ENCODE results near the gene KCNB1. TPM values are rescaled to one million over a fixed set of nuclear protein-coding genes. Genes with fewer than 3 reads are reported as not detected.

Gene KCNB1
- total RNA-seq, 1 donor from 2014 or later: not detected

GRCh38 chr20:49353348-49353747 is 129.1 kb downstream of the KCNB1 start:
- TF ChIP-seq CTCF (IDR thresholded peaks at IDR 0.05): no peak
- H3K27me3 Mint-ChIP-seq: peaks cover 5% of the 10 kb centered on the region
- H3K4me1 Mint-ChIP-seq: no peaks in the 10 kb centered on the region
- H3K36me3 Mint-ChIP-seq (ENCODE audit: low read depth): no peaks in the 10 kb centered on the region
- POLR2A ChIA-PET: no interaction called here
- H3K4me3 Mint-ChIP-seq: no peak overlapping the region
- ATAC-seq (ENCODE audit: low read depth) (no peak), DNase-seq (no peak)
- H3K27ac Mint-ChIP-seq: no peak overlapping the region
- CTCF ChIA-PET: no interaction called here
- intact Hi-C loops (cut with micrococcal nuclease): no loop called here
- no peaks in the 10 kb centered on the region for H3K9me3 Mint-ChIP-seq

- ATAC-seq (ENCODE audit: low read depth) (no peak), DNase-seq (no peak)
- no peak overlapping the region for H3K27ac Mint-ChIP-seq
- no peaks in the 10 kb centered on the region for H3K9me3 Mint-ChIP-seq
- CTCF ChIA-PET: no interaction called here
- POLR2A ChIA-PET: no interaction called here
- intact Hi-C loops (cut with micrococcal nuclease): no loop called here
- no peak for TF ChIP-seq CTCF (IDR thresholded peaks at IDR 0.05)
- H3K4me1 Mint-ChIP-seq: no peaks in the 10 kb centered on the region
- H3K36me3 Mint-ChIP-seq (ENCODE audit: low read depth): no peaks in the 10 kb centered on the region
- H3K4me3 Mint-ChIP-seq: no peak overlapping the region
- H3K27me3 Mint-ChIP-seq: peaks cover 6% of the 10 kb centered on the region
These were observed 129.7 kb downstream of the KCNB1 start for GRCh38 chr20:49352751-49353150.

- ATAC-seq (ENCODE audit: low read depth) (no peak), DNase-seq (no peak)
- peaks cover 10% of the 10 kb centered on the region for H3K27me3 Mint-ChIP-seq
- intact Hi-C loops (cut with micrococcal nuclease): no loop called here
- ChIA-PET POLR2A (no interaction called here), CTCF (no interaction called here)
- no peak for TF ChIP-seq CTCF (IDR thresholded peaks at IDR 0.05)
- H3K4me3 Mint-ChIP-seq: no peak overlapping the region
- no peaks in the 10 kb centered on the region for H3K9me3 Mint-ChIP-seq
- H3K27ac Mint-ChIP-seq: no peak overlapping the region
- H3K36me3 Mint-ChIP-seq (ENCODE audit: low read depth): no peaks in the 10 kb centered on the region
- no peaks in the 10 kb centered on the region for H3K4me1 Mint-ChIP-seq
These were observed 130.7 kb downstream of the KCNB1 start for GRCh38 chr20:49351775-49352174.

GRCh38 chr20:49349694-49350252 is 132.7 kb downstream of the KCNB1 start:
- H3K4me3 Mint-ChIP-seq: no peak overlapping the region
- intact Hi-C loops (cut with micrococcal nuclease): no loop called here
- H3K36me3 Mint-ChIP-seq (ENCODE audit: low read depth): no peaks in the 10 kb centered on the region
- H3K9me3 Mint-ChIP-seq: no peaks in the 10 kb centered on the region
- ChIA-PET POLR2A (no interaction called here), CTCF (no interaction called here)
- H3K27ac Mint-ChIP-seq: no peak overlapping the region
- no peak for DNase-seq
- no peaks in the 10 kb centered on the region for H3K4me1 Mint-ChIP-seq
- no peak for ATAC-seq (ENCODE audit: low read depth)
- no peak for TF ChIP-seq CTCF (IDR thresholded peaks at IDR 0.05)
- peaks cover 16% of the 10 kb centered on the region for H3K27me3 Mint-ChIP-seq

GRCh38 chr20:49349078-49349477 is 133.4 kb downstream of the KCNB1 start:
- POLR2A ChIA-PET: no interaction called here
- Mint-ChIP-seq H3K4me3 (no peak overlapping the region), H3K27ac (no peak overlapping the region), H3K27me3 (peaks cover 16% of the 10 kb centered on the region), H3K36me3 (ENCODE audit: low read depth) (no peaks in the 10 kb centered on the region), H3K9me3 (no peaks in the 10 kb centered on the region), H3K4me1 (no peaks in the 10 kb centered on the region)
- CTCF ChIA-PET: no interaction called here
- intact Hi-C loops (cut with micrococcal nuclease): no loop called here
- no peak for DNase-seq
- no peak for TF ChIP-seq CTCF (IDR thresholded peaks at IDR 0.05)
- ATAC-seq (ENCODE audit: low read depth): no peak
